Neural crest cell (in vitro differentiated cells): ENCODE measurements around the gene AAMP. TPM values are rescaled to one million over a fixed set of nuclear protein-coding genes. Genes with fewer than 3 reads are reported as not detected.

ENCODE experiments used
- DNase-seq: peaks from one replicate; pipeline ENCODE4 v3.0.0; 2021; ENCODE audit warnings: low read depth, mixed read lengths, low spot score
- H3K27ac Mint-ChIP-seq: one replicate; pipeline ENCODE4 v1.8.0; 2021; ENCODE audit warnings: mild to moderate bottlenecking, mixed read lengths; ENCODE audit not compliant: unreplicated experiment
- H3K27me3 Mint-ChIP-seq: 2 replicates; pipeline ENCODE4 v1.8.0; 2021; ENCODE audit warnings: low read depth, mild to moderate bottlenecking, mixed read lengths
- H3K36me3 Mint-ChIP-seq: 2 replicates; pipeline ENCODE4 v1.8.0; 2021; ENCODE audit warnings: low read depth, mild to moderate bottlenecking, mixed read lengths
- H3K4me1 Mint-ChIP-seq: 2 replicates; pipeline ENCODE4 v1.8.0; 2021; ENCODE audit warnings: mixed read lengths
- H3K4me3 Mint-ChIP-seq: one replicate; pipeline ENCODE4 v1.8.0; 2021; ENCODE audit warnings: mild to moderate bottlenecking, mixed read lengths
- H3K9me3 Mint-ChIP-seq: 2 replicates; pipeline ENCODE4 v1.8.0; 2021; ENCODE audit warnings: mixed read lengths
- CTCF ChIP-seq: fragments of 200-600 bp; sonication (generic); conservative IDR thresholded peaks from 2 replicates; pipeline ENCODE4 v1.5.0; 2021; ENCODE audit warnings: antibody characterized with exemption, mild to moderate bottlenecking
- total RNA-seq: library from RNA; stranded (reverse); gene quantifications from 2 replicates; pipeline ENCODE4 v1.2.1, GENCODE V29; 2021

The AAMP gene
- total RNA-seq, 1 donor from 2014 or later = 76.6 TPM

- no peak for DNase-seq
- Mint-ChIP-seq H3K27ac (no peak overlapping the region), H3K27me3 (no peaks in the 10 kb centered on the region), H3K9me3 (no peaks in the 10 kb centered on the region), H3K36me3 (peaks cover 7% of the 10 kb centered on the region), H3K4me3 (peak overlapping the region; percentile 60), H3K4me1 (peaks cover 19% of the 10 kb centered on the region)
- TF ChIP-seq CTCF = no peak
Observed at GRCh38 chr2:218263817-218264641, 5.9 kb downstream of the AAMP start.

GRCh38 chr2:218262631-218263586 is 7.0 kb downstream of the AAMP start:
- no peak for TF ChIP-seq CTCF
- Mint-ChIP-seq H3K9me3 (no peaks in the 10 kb centered on the region), H3K4me3 (no peak overlapping the region), H3K36me3 (peaks cover 7% of the 10 kb centered on the region), H3K27ac (no peak overlapping the region), H3K4me1 (peaks cover 18% of the 10 kb centered on the region), H3K27me3 (no peaks in the 10 kb centered on the region)
- DNase-seq = no peak

GRCh38 chr2:218262237-218262600 is 7.7 kb downstream of the AAMP start:
- Mint-ChIP-seq H3K9me3 (no peaks in the 10 kb centered on the region), H3K4me1 (peaks cover 14% of the 10 kb centered on the region), H3K4me3 (peak overlapping the region; percentile 27), H3K36me3 (peaks cover 2% of the 10 kb centered on the region), H3K27ac (no peak overlapping the region), H3K27me3 (no peaks in the 10 kb centered on the region)
- no peak for TF ChIP-seq CTCF
- no peak for DNase-seq

- Mint-ChIP-seq H3K4me3 (peak overlapping the region; percentile 41), H3K36me3 (no peaks in the 10 kb centered on the region)
- no peak for DNase-seq
Observed at GRCh38 chr2:218261423-218262236, 8.3 kb downstream of the AAMP start.

More at GRCh38 chr2:218261423-218262236, 8.3 kb downstream of the AAMP start:
- H3K27me3 Mint-ChIP-seq = no peaks in the 10 kb centered on the region
- peaks cover 12% of the 10 kb centered on the region for H3K4me1 Mint-ChIP-seq
- H3K27ac Mint-ChIP-seq = peak overlapping the region; percentile 92
- TF ChIP-seq CTCF = no peak
- H3K9me3 Mint-ChIP-seq = no peaks in the 10 kb centered on the region
